Measurements from ENCODE around the gene GALNTL6.

Gene GALNTL6

GRCh38 chr4:172596206-172596605 is 783.0 kb downstream of the GALNTL6 start:
- DNase-seq = no peak

- no peak for DNase-seq
Measured at GRCh38 chr4:172599554-172599953, 786.4 kb downstream of the GALNTL6 start.

DNA sequence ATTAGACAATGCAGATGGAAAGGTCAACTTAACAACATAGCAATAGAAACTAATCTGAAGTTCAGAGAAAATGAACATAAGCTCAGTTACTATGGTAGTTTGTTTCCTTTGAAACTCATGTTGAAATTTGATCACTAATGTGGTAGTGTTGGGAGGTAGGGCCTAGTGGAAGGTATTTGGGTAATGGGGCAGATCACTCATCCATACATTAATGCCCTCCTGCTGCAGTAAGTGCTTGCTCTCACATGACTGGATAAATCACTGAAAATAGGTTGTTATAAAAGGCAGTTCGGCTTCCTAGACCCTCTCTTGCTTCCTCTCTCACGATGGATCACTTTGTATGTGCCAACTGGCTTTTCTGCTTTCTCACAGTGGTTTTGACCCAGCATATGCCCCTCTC is 788.0 kb downstream of the GALNTL6 start:
- no peak for DNase-seq

DNA sequence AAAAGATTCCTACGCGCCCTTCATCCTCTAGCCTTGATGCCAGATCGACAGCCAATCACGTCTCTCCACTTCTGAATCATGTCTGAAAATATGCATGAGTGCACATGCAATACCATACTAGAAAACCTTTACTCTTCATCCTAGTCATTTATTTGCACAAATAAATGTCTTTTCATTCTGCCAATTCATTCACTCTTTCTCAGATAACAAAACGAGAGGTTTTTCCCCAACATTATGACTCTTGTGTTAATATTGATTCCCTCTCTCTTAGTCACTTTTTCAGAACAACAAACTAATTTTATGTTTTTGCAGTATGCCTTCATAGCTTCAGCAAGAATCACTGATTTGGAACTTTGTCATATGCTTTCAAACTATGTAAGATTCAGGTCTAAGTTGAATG is 806.0 kb downstream of the GALNTL6 start:
- DNase-seq = no peak

DNA sequence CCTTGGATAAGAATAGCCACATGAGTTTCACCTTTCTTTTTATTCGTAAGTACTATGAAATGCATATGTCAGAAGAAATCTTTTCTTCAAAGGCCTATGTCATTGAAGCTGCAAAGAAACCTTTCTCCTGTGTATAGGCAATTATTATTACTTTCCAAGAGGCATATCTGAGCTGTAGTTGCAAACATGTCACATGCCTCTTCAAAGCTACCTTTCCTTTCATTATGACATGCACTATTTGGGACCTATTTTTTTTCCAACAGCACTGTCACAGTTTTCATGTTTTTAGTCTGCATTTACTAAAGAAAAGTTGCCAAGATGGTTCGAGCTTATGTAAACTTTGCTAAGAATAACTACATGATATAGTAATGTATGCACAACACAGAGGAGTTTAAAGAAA is 806.6 kb downstream of the GALNTL6 start:
- no peak for DNase-seq

- DNase-seq = no peak
Measured at GRCh38 chr4:172628263-172628662, 815.1 kb downstream of the GALNTL6 start.

GRCh38 chr4:172630280-172630679 is 817.1 kb downstream of the GALNTL6 start:
- DNase-seq = no peak

- DNase-seq = no peak
Measured at GRCh38 chr4:172631832-172632231, 818.6 kb downstream of the GALNTL6 start.

- no peak for DNase-seq
Measured at GRCh38 chr4:172648471-172648870, 835.3 kb downstream of the GALNTL6 start.

GRCh38 chr4:172649143-172649542 is 835.9 kb downstream of the GALNTL6 start:
- DNase-seq = no peak

GRCh38 chr4:172650758-172651530 is 837.7 kb downstream of the GALNTL6 start:
- DNase-seq = no peak

DNA sequence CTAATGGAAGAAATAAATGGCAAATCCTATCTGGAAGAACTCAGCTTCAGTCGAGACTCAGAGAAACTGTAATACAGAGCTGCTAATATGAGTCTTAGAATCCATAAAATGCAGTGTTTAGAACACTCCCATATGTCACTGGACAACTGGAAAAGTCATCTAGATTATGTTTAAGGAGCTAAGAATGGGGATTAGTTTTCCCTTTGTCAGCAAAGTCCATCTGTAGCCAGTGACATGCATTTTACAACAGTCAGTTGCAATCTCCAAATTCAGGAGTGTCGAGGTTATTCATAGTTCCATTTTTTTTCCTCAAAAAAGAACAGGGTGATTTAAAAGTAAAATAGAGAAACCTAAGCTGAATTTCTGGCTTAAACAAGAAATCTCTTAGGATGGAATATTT is 838.8 kb downstream of the GALNTL6 start:
- no peak for DNase-seq

DNA sequence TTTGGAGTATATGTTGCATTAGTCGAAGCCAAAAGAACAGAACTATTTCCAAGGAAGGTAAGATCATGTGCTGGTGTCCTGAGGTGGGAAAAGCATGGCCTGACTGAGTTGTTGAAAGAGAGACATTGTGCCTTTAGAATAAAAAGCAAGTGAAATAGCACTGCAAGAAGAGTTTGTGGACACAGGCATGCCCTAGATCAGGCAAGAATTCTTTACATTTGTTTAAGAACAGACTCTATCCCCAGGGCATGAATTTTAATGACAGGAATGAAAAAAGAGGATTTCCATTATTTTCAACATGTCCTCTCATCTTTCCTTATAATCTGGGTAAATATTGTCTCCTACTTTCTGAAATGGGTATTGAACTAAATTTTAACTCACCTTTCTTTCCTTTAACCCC is 839.2 kb downstream of the GALNTL6 start:
- DNase-seq = no peak

GRCh38 chr4:172653676-172654075 is 840.5 kb downstream of the GALNTL6 start:
- DNase-seq = no peak

DNA sequence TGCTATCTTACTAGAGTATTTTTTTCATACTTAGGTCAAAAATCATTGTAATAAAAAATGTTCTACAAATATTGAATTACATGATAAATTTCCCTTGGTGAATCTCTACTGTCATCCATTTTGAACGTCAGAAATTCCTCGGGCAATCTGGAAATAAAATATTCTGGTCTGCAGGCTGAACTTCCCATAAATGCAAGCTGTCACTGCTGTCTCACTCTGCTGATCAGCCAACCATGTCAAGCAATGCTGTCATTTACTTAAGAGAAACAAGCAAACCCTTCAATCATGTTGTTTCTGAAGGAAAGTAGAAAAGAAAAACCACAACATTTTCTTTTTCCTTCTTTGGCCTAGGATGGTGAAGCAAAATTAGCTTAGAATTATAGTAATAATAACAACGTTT is 841.3 kb downstream of the GALNTL6 start:
- no peak for DNase-seq

GRCh38 chr4:172656055-172656454 is 842.9 kb downstream of the GALNTL6 start:
- DNase-seq = no peak

DNA sequence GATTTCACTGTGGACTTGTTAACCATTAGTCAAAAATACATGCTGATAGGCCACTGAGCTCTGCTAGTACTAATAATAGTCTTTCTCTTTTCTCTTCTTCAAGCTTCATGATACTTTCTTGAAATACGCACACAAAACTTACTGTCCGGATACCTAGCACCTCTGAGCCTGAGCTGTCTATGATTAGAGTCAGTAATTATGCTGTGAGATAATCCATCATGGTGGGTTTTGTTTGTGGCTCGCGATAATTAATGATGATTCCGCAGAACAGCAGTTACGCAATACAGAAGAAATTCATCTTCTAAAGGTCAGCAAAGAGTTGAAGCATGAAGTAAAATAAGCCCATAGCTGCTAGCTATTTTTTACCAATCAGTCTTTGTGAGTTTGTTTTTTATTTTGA is 843.9 kb downstream of the GALNTL6 start:
- no peak for DNase-seq

- DNase-seq = no peak
Measured at GRCh38 chr4:172660251-172660650, 847.0 kb downstream of the GALNTL6 start.

- DNase-seq = no peak
Measured at GRCh38 chr4:172662113-172662512, 848.9 kb downstream of the GALNTL6 start.

DNA sequence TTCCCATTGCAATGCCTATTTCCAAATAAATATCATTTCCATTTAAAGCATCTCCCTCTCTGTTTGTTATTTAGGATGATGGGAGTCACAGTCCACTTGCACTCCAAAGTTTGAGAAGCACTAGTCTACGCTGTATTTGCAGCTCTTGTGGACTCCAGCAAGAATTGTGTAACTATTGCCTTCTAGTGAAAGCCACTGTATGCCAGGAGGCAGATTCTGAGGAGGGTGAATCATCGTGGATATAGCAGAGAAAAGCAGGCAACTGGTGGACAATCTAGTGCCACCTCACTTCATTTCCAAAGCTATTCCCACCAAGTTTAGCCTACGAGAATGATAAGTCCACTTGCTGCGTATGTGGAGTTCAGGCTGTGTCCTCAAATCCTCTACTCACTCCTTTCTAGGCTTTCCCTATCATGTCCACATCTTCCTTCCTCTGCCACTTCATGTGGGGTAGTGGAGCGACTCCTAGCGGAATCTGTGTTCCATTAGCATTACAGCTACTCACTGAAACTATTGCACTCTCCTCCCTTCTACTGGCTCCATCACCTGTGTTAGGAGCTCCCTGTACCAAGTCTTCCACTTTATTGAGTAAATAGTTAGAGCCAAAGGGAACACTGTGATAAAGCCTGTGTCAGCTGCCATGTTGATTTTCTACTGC is 853.6 kb downstream of the GALNTL6 start:
- no peak for DNase-seq

- DNase-seq = no peak
Measured at GRCh38 chr4:172674811-172675210, 861.6 kb downstream of the GALNTL6 start.

- no peak for DNase-seq
Measured at GRCh38 chr4:172675232-172675631, 862.0 kb downstream of the GALNTL6 start.

DNA sequence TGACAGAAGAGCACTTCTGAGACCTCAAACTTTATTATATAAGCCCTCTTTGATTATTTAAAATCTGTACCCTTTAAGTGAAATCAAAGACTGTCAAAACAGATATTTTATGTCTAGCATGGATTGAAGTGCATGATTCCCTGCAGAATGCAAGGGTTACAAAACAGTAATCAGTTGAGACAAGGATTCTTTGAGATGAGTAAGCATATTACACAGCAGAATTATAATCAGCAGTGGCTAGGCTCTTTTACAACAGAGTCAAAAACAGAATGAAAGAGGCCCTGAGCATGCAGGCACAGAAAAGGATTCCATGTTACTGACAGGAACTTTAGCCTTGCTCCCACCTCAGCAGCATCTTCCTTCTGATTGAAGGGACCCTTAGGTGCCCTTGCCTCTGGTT is 867.5 kb downstream of the GALNTL6 start:
- DNase-seq = no peak

DNA sequence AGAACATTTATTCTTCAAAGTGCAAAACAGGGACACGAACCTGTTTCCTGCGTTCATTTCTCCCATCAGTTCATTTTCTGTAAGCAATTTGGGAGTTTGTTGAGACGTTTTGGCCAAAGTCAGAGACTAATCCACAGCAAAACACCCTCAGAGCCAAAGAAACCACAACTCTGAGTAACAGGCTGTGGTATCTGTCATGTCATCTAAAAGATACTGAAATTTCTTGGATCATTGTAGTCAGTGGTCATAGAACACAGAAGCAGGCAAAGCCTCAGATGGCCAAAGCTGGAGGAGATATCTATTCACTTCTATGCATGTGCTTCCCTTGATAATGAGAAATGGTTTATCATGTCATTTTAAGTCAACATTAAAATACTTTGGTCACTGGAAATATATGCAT is 869.8 kb downstream of the GALNTL6 start:
- DNase-seq = no peak

- DNase-seq = no peak
Measured at GRCh38 chr4:172686021-172686420, 872.8 kb downstream of the GALNTL6 start.
